CD4-positive, alpha-beta T cell treated with Interferon alpha-2 for 1 hour (primary cell): Measurements from ENCODE around the gene ISL2.
A peak's percentile ranks its signal among the peaks of the same experiment; 100 is the strongest.

Experiments used
- DNase-seq, 2 donors: peaks; one replicate each; pipeline ENCODE4 v3.0.0-alpha.2; 2020 to 2022

ISL2 gene

DNA sequence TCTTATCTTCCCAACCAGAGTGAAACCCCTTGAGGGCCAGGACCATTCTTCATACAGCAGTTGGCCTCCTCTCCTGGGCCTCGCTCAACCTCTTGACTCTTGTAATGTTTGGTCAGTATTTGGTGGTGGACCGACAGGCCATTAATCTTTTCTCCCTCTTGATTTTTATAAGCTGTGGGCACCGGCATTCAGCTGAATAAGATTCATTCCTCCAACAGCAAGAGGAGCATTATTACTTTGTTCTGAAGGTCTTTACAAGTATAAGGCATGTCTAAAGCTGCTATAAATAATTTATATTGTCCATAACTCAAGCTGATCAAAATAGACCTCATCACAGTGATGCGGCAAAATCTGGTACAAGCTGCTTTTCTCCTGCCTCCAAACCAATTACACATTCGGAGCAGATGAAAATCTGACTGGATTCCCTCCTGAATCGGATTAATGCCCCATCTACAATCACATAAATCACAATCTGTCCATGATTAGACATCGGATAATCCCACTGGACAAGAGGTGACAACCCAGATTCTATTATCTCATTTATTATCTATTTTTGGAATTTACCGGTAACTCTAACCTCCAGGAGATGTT, 8.4 kb upstream of the ISL2 start:
- no peak for DNase-seq

DNA sequence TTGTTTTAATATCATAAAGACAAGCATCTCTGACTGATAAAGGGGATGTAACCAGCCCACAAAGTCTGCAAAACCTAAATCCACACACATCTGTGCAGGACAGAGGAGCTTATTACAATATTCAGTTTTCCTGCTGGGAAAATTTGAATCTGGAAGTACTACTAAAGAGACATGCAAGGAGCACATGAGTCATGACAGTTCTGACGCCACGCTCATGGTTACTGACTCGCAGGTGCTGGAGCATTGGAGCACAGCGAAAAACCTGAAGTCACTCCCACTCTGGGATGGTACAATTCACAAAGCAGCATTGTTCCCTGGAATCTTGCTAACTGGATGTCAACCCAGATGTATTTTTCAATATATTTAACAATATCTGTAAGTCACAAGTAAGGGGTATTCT, 7.6 kb upstream of the ISL2 start:
- no peak for DNase-seq

DNA sequence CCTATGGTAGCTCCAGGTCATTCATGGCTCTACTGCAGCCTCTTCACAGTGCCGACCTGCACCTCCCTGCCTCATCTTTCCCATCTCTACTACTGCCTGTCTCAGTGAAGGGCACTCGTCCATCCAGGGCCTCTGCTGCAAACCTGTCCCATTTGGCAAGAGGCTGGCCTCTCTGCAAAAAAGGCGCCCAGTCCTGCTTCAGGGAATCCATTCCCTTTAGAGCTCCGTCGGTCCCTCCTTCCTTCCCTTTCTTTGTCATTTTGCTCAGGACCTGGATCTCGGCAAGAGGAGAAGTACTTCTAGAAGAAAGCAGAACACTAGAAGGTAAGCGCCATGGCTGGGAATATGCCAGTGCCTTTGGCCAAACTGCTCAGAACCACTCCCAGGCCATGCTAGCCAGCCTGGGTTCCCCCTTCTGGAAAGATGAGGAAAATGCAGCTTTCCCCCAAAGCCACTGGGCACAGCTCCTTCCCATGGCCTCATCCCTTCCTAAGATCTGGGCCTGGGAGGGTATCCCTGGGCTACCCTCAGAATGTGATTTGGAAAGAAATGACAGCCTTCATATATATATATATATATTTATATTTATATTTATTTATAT, 6.4 kb upstream of the ISL2 start:
- DNase-seq, result no peak

DNA sequence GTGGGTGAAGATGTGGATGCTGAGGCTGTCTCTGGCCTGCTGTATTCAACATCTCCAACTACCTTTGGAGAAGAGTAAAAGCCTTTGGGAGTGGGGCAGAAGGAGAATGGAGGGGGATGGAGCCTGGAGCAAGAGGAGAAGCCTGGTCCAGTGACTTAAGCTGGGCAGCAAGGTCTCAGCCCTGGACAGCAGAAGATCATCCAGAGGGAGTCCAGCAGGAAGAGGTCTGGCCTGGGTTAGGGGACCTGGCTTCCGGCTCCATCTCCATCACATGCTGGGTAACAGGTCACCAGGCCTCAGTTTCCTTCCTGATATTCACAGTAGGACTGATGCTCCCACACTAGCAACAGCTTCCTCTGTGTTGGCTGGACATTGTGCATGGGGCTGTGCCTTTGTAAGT, 3.8 kb upstream of the ISL2 start:
- no peak for DNase-seq

DNA sequence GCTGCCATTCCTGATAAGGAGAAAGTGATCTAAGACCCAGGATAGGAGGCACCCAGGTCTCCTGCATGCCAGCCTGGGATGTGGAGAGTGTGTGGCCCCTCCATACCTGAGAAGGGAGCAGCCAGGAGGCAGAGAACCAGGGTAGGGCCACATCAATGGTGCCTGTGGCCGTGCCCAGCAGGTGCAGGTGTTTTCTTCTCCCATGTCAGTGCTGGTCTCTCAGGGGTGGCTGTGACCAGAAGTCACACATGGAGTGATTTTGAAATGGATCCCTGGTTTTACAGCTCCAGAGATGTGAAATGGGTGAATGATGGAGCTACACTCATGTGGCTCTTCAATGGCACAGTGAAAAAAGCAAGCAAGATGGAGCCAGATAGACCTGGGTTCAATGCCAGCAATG, 3.3 kb upstream of the ISL2 start:
- DNase-seq, result no peak

DNA sequence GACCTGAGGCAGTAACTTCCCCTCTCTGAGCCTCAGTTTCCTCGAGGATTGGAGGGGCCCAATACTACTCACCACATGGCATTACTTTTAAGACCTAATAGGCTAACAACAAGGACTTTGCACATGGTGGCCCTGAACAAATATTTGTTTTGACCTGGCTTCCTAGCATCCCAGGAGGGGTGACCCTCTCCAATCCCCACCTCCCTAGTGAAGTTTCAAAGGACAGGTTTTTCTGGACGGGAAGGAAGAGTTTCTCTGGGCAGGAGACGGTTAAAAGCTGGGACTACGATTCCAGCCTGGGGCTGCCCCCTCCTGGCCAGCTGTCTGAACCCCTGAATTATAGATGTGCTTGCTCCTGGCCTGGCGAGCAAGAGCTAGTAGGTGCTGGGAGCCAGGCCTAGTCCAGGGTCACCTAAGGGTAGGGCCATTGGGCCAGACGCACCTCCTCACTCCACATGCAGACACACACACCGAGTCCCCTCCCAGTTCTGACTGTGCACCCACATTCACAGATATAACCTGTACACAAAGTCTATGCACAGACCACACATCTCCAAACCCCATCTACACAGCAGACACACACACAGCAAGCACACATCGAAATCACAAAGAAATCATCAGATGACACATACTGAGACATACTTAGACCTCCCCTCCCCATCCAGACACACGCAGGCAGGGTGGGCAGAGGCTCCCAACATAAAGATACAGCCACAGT, 2.7 kb upstream of the ISL2 start:
- DNase-seq, result no peak

DNA sequence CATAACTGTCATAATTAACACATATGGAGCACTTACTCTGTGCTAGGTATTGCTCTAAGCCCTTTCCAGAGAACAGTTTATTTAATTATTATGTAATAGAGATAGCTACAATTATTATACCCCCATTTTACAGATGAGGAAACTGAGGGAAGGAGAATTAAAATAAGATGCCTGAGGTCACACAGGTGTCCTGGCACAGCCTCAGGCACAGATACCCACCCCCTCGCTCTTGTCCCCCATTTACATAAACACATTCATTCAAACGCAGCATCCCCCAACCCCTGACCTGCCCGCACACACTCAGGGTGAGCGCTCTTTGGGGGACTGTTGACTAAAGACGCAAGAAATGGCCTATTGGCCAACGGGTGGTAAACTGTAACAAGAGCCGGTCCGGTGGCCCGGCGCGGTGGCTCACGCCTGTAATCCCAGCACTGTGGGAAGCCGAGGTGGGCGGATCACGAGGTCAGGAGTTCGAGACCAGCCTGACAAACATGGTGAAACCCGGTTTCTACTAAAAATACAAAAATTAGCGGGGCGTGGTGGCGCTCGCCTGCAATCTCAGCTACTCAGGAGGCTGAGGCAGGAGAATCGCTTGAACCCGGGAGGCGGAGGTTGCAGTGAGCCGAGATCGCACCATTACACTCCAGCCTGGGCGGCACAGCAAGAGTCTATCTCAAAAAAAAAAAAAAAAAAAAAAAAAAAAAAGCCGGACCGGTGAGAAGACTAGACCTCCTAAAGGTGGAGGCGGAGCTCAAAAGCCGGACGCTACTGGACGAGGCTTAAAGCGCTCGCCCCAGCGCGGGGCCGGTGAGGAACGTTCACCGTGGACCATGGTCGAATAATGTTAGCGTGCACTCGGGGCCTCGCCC, 1.9 kb upstream of the ISL2 start:
- DNase-seq, result no peak

DNA sequence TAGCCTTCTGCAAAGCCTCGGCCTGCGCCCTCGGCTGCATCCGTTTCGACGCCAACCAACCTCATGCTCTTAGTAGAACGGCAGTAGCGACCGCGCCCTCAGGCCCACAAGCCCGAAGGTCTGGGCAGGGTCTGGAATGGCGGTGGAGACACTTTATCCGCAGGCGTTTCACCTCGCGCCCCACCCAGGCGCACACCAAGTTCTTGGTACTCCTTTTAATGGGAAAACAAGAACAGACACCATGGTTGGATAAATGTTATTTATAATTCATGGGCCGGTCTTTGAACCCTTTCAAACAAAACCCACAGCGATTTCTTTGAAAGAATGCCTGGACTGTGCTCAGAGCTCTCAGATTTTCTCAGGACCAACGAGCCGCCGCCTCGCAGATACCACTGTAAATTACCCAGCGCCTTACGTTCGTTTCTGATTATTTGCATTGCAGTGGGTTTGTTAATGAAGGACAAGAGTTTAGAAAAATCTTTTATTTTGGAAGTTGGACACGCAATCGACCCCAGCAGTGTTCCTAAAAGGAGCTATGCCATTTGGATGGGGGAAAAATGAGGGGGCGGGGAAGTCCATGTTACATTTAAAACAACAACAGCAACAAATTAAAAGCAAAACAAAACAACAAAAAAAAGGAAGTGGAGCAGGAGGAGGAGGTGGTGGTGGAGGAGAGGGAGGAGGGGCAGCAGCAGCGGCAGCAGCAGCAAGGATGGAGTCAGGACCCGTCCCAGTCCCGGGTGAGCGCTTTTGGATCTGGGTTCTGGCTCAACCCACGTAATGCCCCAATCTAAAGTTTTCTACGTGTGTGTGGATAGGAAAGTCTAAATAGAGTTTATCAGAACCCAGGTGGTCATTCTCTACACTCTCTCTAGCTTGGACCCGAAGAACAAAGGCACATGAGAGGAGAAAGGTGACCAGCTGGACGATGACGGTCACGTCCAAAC, 993 bp upstream of the ISL2 start:
- peak in 1 of 2 donors; percentile 19 for DNase-seq

DNA sequence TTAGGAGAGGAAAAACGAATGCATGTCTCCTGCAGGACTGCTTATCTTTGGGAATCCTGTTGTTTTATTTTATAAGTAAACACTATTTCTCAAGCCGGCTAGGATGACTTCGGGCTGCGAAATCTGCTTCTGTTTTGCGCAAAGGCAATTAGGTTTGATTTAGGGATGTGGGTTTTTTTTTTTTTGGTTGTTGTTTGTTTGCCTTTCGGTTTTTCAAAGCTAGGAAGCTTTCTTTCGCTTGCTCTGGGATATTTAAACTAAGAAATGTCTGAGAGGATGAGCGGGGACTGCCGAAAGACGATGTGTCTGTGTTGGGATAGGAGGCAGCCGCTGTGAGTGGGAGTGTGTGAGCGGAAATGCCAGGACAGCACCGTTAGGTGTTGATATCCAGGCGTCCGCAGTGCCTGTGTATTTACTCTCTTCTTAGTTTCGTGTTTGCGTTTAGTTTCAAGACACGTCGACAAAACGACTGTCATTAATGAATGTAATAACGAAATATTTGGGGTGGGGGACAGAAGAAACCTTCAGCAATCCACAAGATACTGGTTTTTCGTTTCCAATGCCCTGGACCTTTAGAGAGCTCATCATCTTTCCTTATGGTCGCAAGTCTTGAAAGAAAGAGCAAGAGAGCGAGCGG, 604 bp downstream of the ISL2 start:
- DNase-seq, result peak in 1 of 2 donors; percentile 33

DNA sequence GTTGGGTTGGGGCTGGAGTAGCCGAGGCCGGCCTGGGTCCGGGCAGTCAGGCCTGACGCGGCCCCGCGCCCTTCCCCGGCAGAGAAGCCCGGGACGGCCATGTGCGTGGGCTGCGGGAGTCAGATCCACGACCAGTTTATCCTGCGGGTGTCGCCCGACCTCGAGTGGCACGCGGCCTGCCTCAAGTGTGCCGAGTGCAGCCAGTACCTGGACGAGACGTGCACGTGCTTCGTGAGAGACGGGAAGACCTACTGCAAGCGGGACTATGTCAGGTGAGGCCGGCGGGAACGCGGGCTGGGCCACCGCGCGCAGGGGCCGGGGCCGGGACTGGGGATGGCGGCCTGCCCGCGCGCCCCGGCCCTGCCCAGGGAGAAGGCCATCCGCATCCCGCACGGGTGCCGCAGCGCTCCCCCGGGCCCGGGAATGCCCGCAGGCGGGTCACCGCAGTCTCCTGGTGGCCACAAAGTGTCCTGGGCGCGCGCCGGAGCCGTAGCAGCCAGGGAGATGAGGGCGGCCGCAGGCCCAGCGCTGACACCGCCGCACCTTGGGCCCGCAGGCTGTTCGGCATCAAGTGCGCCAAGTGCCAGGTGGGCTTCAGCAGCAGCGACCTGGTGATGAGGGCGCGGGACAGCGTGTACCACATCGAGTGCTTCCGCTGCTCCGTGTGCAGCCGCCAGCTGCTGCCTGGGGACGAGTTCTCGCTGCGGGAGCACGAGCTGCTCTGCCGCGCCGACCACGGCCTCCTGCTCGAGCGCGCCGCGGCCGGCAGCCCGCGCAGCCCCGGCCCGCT, 1.3 kb downstream of the ISL2 start:
- DNase-seq, result peak in 1 of 2 donors; percentile 21

DNA sequence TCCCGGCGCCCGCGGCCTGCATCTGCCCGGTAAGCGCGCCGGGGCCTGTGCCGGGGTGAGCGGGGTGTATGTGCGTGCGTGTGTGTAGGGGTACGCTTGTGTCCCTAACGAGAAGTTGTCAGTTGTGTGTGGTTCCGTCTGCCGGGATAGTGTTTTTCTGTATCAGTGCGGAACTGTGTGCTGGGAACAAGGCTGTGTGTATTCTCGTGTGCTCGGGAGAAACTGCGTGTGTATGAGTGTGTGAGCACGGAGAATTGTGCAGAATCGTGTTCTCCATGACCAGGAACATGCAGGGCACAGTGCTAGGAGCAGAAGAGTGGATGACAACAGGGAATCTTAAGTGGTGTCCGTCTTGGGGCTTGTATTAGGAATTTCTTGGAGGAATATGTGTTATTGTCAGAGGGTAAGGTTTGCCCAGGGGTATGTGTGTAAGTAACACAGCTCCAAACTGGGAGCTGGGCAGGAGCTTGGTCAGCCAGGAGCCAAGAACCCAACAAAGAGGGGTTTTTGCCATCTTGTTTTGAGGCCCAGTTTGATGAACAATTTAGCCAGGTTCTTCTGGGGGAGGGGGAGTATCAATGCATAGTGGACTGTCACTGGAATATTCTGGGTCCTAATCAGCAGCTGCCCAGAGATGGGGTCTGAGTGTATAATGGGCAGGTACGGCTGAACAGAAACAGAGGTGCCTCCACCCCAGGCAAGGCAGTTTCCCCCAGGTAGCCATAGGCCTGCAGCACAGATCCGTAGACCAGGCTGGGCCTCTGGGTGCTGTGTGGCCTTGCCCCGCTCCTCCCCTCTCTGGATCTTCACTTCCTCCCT, 2.1 kb downstream of the ISL2 start:
- no peak for DNase-seq

DNA sequence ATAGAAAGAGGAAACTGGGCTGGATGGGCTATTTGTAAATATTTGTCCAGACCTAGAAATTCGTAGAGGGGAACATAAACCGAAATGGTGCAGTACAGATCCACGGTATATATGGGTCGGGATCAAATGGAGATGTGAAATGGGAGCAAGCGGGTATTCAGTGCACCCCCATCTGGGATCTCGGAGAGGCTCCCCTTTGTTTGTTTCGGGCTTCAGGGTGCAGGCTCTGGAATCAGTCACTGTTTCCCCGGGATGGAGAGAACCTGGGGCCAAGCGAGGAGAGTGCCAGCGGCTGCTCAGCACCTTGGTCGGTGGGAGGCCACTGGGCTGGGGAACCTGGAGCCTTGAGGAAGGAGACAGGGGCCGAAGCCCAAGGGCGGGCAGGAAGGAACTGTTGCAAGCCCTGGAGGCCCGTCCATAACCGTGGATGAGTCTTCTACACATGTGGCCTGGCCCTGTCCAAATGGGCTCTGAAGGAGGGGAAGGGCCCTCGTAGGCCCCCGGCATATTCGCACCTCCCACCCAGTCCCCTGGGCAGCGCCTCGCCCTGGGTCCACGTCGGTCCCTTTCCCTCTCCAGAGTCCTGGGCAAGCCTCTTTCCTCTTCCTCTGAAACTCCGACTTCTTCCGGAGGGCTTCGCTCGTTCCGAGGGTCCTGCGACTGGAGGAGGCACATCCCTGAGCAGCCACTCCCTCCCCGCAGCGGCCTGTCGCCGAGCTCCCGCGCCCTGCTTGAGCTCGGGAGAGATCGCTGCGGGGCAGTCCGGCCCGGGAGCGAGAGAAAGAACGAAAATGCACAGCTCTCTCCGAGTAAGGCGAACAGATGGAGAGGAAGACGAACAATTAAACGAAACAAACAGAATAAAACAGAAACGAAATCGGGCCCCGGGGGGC, 3.0 kb downstream of the ISL2 start:
- peak in 1 of 2 donors; percentile 21 for DNase-seq

DNA sequence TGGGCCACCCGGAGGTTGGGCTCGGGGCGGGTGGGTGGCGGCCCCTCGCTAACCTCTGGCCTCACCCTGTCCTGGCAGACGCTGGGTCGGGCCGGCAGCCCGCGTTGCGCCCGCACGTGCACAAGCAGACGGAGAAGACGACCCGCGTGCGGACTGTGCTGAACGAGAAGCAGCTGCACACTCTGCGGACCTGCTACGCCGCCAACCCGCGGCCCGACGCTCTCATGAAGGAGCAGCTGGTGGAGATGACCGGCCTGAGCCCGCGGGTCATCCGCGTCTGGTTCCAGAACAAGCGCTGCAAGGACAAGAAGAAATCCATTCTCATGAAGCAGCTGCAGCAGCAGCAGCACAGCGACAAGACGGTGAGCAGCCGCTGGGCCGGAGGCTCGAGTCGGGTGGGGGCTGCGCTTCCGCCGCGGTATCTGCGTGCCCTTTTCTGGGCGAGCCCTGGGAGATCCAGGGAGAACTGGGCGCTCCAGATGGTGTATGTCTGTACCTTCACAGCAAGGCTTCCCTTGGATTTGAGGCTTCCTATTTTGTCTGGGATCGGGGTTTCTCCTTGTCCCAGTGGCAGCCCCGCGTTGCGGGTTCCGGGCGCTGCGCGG, 3.7 kb downstream of the ISL2 start:
- DNase-seq, result peak in 1 of 2 donors; percentile 32

DNA sequence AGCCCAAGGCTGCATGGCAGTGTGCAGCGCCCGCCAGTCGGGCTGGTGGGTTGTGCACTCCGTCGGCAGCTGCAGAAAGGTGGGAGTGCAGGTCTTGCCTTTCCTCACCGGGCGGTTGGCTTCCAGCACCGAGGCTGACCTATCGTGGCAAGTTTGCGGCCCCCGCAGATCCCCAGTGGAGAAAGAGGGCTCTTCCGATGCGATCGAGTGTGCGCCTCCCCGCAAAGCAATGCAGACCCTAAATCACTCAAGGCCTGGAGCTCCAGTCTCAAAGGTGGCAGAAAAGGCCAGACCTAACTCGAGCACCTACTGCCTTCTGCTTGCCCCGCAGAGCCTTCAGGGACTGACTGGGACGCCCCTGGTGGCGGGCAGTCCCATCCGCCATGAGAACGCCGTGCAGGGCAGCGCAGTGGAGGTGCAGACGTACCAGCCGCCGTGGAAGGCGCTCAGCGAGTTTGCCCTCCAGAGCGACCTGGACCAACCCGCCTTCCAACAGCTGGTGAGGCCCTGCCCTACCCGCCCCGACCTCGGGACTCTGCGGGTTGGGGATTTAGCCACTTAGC, 4.3 kb downstream of the ISL2 start:
- DNase-seq, result peak; percentile 41 to 57

DNA sequence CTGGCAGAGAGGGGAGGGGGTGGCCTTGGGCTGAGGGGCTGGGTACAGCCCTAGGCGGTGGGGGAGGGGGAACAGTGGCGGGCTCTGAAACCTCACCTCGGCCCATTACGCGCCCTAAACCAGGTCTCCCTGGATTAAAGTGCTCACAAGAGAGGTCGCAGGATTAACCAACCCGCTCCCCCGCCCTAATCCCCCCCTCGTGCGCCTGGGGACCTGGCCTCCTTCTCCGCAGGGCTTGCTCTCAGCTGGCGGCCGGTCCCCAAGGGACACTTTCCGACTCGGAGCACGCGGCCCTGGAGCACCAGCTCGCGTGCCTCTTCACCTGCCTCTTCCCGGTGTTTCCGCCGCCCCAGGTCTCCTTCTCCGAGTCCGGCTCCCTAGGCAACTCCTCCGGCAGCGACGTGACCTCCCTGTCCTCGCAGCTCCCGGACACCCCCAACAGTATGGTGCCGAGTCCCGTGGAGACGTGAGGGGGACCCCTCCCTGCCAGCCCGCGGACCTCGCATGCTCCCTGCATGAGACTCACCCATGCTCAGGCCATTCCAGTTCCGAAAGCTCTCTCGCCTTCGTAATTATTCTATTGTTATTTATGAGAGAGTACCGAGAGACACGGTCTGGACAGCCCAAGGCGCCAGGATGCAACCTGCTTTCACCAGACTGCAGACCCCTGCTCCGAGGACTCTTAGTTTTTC, 4.9 kb downstream of the ISL2 start:
- peak in 1 of 2 donors; percentile 9 for DNase-seq

DNA sequence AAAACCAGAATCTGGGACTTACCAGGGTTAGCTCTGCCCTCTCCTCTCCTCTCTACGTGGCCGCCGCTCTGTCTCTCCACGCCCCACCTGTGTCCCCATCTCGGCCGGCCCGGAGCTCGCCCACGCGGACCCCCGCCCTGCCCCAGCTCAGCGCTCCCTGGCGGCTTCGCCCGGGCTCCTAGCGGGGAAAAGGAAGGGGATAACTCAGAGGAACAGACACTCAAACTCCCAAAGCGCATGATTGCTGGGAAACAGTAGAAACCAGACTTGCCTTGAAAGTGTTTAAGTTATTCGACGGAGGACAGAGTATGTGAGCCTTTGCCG, 5.4 kb downstream of the ISL2 start:
- DNase-seq, result no peak

DNA sequence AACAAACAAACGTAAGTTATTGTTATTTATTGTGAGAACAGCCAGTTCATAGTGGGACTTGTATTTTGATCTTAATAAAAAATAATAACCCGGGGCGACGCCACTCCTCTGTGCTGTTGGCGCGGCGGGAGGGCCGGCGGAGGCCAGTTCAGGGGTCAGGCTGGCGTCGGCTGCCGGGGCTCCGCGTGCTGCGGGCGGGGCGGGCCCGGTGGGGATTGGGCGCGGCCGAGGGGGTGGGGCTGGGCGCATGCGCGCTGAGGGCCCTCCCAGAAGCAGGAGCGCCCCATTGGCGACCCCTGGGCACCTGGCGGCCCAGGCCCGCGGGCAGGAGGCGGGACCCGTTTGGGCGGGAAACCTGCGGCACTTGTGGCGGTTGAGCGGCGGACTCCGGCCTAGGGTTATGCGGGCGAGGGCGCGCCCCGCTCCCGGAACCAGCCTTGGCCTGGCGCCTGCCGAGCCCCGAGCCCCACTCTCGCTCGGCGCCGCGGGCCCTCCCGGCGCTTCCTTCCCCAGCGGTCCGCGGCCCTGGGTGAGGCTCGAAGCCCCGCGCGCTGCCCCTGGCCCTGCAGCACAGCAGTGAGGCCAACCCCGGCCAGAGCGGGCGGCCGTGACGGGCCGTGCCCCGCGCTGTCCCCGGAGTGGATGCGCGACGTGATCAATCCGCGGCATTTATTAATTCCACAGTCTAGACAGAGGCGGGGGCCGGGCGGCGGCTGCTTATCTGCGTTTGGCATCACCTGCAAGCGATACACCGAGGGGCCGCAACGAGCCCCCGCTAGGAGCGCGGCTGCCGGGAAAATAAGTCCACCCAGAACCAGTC, 6.0 kb downstream of the ISL2 start:
- DNase-seq, result peak in 1 of 2 donors; percentile 31
